Kidney (tissue), 14 donors: ENCODE results near the gene BMERB1. TPM values are rescaled to one million over a fixed set of nuclear protein-coding genes. Genes with fewer than 3 reads are reported as not detected.
"Not testable (repeated sequence)": the region's sequence is repeated elsewhere in the genome, so short reads cannot be mapped to it uniquely, and the experiment has no call there.

Experiments
- DNase-seq, 5 donors: peaks; one replicate each; pipeline ENCODE4 v3.0.0-alpha.2; 2013 to 2020
- FAIRE-seq: peaks from 2 replicates; lab custom pipeline; 2012; peaks lifted over from hg19 to GRCh38; lab: Jason Lieb, UNC
- H3K27ac ChIP-seq, 2 donors: one replicate each; pipeline ENCODE4 v1.7.0; 2013; ENCODE audit warnings: low read depth in 2 of 2, low read length in 2 of 2, inconsistent platforms in 1 of 2
- H3K27me3 ChIP-seq: one replicate; pipeline ENCODE4 v1.7.1; 2013; ENCODE audit warnings: low read length, inconsistent platforms; ENCODE audit not compliant: control insufficient read depth, insufficient read depth
- H3K36me3 ChIP-seq, 3 donors: one replicate each; pipeline versions ENCODE4 v1.7.0 to v1.7.1; 2013; ENCODE audit warnings: low read length in 3 of 3, control low read depth in 1 of 3, inconsistent platforms in 1 of 3; ENCODE audit not compliant: insufficient read depth in 3 of 3, control insufficient read depth in 2 of 3
- H3K4me1 ChIP-seq, 3 donors: one replicate each; pipeline versions ENCODE4 v1.7.0 to v1.7.1; 2013; ENCODE audit warnings: low read length in 3 of 3, inconsistent platforms in 1 of 3, low read depth in 1 of 3; ENCODE audit not compliant: control insufficient read depth in 2 of 3, insufficient read depth in 2 of 3
- H3K4me3 ChIP-seq, 3 donors: one replicate each; pipeline versions ENCODE4 v1.7.0 to v1.8.1; 2013; ENCODE audit warnings: low read length in 3 of 3, control low read depth in 1 of 3, inconsistent platforms in 1 of 3
- H3K9ac ChIP-seq, 3 donors: one replicate each; pipeline versions ENCODE4 v1.7.0 to v1.7.1; 2013; ENCODE audit warnings: low read length in 3 of 3, control low read depth in 1 of 3, inconsistent platforms in 1 of 3
- H3K9me3 ChIP-seq, 3 donors: one replicate each; pipeline versions ENCODE4 v1.7.0 to v1.7.1; 2013; ENCODE audit warnings: low read length in 3 of 3, control low read depth in 1 of 3, inconsistent platforms in 1 of 3; ENCODE audit not compliant: control insufficient read depth in 2 of 3, insufficient read depth in 1 of 3
- intact Hi-C: fragments of 100-400 bp; cut with DNase I; formaldehyde crosslinking; loops from one replicate; pipeline ENCODE4 v1.11.1; 2022
- polyA plus RNA-seq: library from polyadenylated mRNA; stranded (reverse); fragments of 350-450 nt; fragmentation: Illumina TruSeq; extraction: RNeasy Lipid Tissue Mini Kit (QIAGEN cat#74804); gene quantifications from one replicate; pipeline ENCODE4 v1.2.3, GENCODE V29; 2014; ENCODE audit warnings: low read depth, low replicate concordance; ENCODE audit not compliant: insufficient read depth
- total RNA-seq: library from RNA; stranded (reverse); fragmentation: NEBNext Ultra II Directional; extraction: Animal tissue kit (Norgen Biotek cat#: 25700); gene quantifications from one replicate; pipeline ENCODE4 v1.2.1, GENCODE V29; 2021
- TF ChIP-seq, protein P1 (sequence below): IDR thresholded peaks from 3 replicates; pipeline ENCODE4 v1.5.1; 2012; ENCODE audit warnings: mild to moderate bottlenecking, moderate library complexity, borderline replicate concordance; ENCODE audit not compliant: insufficient read depth; ENCODE audit errors: extremely low read depth
- donor health status: control.
- donor health status: control.
- donor health status: control.
- donor health status: control.
- donor health status: control.
- donor health status: DM: yes; HTN: yes; CAD: no.
- donor health status: Normal renal cell carcinoma (clear cell type).

Gene BMERB1
- total and polyA plus RNA-seq, 2 donors from 2014 or later: 33.4 to 48.8 TPM

DNA sequence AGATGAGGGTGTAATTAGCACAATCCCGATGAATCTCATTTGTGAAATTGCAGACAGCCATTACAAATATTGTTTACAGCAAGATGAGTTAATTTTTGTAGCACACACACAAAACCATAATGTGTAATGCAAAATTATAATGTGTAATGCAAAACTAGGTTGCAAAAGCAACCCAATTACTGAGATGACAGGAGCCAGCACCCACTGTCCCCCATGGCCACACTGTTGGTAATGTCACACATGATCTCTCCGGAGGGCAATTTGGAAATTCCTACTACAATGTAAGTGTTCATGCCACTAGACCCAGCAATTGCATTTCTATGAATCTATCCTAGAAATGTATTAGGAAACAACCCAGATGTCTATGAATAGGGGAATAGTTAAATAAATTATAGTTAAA, 131.7 kb downstream of the BMERB1 start:
- no peak overlapping the region for H3K27ac ChIP-seq
- H3K4me3 ChIP-seq: no peak overlapping the region
- intact Hi-C loops: no loop called here
- H3K9me3 ChIP-seq: no peaks in the 10 kb centered on the region
- TF ChIP-seq, protein P1, sequence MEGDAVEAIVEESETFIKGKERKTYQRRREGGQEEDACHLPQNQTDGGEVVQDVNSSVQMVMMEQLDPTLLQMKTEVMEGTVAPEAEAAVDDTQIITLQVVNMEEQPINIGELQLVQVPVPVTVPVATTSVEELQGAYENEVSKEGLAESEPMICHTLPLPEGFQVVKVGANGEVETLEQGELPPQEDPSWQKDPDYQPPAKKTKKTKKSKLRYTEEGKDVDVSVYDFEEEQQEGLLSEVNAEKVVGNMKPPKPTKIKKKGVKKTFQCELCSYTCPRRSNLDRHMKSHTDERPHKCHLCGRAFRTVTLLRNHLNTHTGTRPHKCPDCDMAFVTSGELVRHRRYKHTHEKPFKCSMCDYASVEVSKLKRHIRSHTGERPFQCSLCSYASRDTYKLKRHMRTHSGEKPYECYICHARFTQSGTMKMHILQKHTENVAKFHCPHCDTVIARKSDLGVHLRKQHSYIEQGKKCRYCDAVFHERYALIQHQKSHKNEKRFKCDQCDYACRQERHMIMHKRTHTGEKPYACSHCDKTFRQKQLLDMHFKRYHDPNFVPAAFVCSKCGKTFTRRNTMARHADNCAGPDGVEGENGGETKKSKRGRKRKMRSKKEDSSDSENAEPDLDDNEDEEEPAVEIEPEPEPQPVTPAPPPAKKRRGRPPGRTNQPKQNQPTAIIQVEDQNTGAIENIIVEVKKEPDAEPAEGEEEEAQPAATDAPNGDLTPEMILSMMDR: no peak
- FAIRE-seq (no peak), DNase-seq (no peak)
- no peak overlapping the region for H3K9ac ChIP-seq
- H3K4me1 ChIP-seq: no peaks in the 10 kb centered on the region
- H3K36me3 ChIP-seq: peaks cover 0 to 4% (median 0%) of the 10 kb centered on the region in 3 donors
- no peaks in the 10 kb centered on the region for H3K27me3 ChIP-seq

- H3K9ac ChIP-seq: no peak overlapping the region
- intact Hi-C loops: no loop called here
- H3K9me3 ChIP-seq: no peaks in the 10 kb centered on the region
- TF ChIP-seq, protein P1: no peak
- no peaks in the 10 kb centered on the region for H3K36me3 ChIP-seq
- DNase-seq: no peak
- H3K27ac ChIP-seq: no peak overlapping the region
- no peaks in the 10 kb centered on the region for H3K4me1 ChIP-seq
- H3K4me3 ChIP-seq: no peak overlapping the region
- H3K27me3 ChIP-seq: no peaks in the 10 kb centered on the region
- FAIRE-seq: no peak
Measured at GRCh38 chr16:15567823-15568222, 133.4 kb downstream of the BMERB1 start.

DNA sequence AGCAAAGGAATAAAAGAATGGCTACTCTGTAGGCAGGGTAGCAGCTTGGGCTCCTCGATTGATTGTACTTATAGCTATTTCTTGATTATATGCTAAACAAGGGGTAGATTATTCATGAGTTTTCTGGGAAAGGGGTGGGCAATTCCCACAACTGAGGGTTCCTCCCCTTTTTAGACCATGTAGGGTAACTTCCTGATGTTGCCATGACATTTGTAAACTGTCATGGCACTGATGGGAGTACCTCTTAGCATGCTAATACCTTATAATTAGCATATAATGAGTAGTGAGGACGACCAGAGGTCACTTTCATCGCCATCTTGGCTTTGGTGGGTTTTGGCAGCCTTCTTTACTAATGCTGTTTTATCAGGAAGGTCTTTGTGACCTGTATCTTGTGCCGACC, 136.3 kb downstream of the BMERB1 start:
- FAIRE-seq, H3K36me3 ChIP-seq, H3K27ac ChIP-seq, H3K27me3 ChIP-seq, H3K9me3 ChIP-seq, H3K4me1 ChIP-seq, H3K9ac ChIP-seq, DNase-seq, intact Hi-C loops, H3K4me3 ChIP-seq: not testable (repeated sequence)

DNA sequence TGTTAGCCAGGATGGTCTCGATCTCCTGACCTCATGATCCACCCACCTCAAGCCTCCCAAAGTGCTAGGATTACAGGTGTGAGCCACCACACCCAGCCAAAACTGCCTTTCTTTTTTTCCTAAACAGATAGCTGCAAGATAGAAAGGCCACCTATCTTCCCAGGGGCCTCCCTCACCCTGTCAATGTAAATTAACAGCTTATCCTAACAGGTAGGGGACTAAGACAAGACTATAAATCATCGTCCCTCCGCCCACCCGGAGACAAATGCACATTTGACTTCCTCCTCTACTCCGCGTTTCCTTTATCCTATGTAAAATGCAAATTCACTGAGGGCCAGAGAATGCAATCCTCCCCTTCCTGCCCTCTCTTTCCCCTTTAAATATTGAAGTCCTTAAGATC, 137.2 kb downstream of the BMERB1 start:
- FAIRE-seq: no peak
- no peak for DNase-seq

More for the DNA sequence above, 137.2 kb downstream of the BMERB1 start:
- no peak overlapping the region for H3K27ac ChIP-seq
- H3K36me3 ChIP-seq: no peaks in the 10 kb centered on the region
- no peaks in the 10 kb centered on the region for H3K27me3 ChIP-seq
- intact Hi-C loops: no loop called here
- TF ChIP-seq, protein P1: no peak
- H3K4me3 ChIP-seq: no peak overlapping the region
- H3K4me1 ChIP-seq: no peaks in the 10 kb centered on the region
- no peak overlapping the region for H3K9ac ChIP-seq
- no peaks in the 10 kb centered on the region for H3K9me3 ChIP-seq
